Measurements from ENCODE around the gene NANOS3. TPM values are rescaled to one million over a fixed set of nuclear protein-coding genes. Genes with fewer than 3 reads are reported as not detected.

Gene NANOS3
- total RNA-seq, 4 donors from 2014 or later, result not detected

GRCh38 chr19:13899393-13899792 is 22.5 kb downstream of the NANOS3 start:
- H3K4me3 ChIP-seq, result no peak overlapping the region
- peak; percentile 57 for DNase-seq
- intact Hi-C loops (cut with DNase I; ENCODE audit: low total_unique reads), result no loop called here
- no peaks in the 10 kb centered on the region for H3K27me3 ChIP-seq
- H3K9me3 ChIP-seq, result no peaks in the 10 kb centered on the region
- in situ Hi-C loops (cut with MboI; ENCODE audit: low pct_ligation_motif_present in 1 of 4, low pct_unique_long_range_greater_than_20kb in 1 of 4, low sequenced_read_pairs in 3 of 4), result loop anchor here in 2 of 4 donors (10.0 to 25.0 kb wide), 2 partner anchors 155 to 163 kb away; partner anchors contain the start of genes MISP3 (in 1 of the 2) and PALM3 (in 1 of the 2)
- TF ChIP-seq POLR2AphosphoS5 (IDR thresholded peaks at IDR 0.05) (peak in 2 of 3 donors; percentile 17 to 43), EP300 (IDR thresholded peaks at IDR 0.05; ENCODE audit: low read depth) (no peak), POLR2A (IDR thresholded peaks at IDR 0.05) (no peak)
- TF ChIP-seq, protein P1, sequence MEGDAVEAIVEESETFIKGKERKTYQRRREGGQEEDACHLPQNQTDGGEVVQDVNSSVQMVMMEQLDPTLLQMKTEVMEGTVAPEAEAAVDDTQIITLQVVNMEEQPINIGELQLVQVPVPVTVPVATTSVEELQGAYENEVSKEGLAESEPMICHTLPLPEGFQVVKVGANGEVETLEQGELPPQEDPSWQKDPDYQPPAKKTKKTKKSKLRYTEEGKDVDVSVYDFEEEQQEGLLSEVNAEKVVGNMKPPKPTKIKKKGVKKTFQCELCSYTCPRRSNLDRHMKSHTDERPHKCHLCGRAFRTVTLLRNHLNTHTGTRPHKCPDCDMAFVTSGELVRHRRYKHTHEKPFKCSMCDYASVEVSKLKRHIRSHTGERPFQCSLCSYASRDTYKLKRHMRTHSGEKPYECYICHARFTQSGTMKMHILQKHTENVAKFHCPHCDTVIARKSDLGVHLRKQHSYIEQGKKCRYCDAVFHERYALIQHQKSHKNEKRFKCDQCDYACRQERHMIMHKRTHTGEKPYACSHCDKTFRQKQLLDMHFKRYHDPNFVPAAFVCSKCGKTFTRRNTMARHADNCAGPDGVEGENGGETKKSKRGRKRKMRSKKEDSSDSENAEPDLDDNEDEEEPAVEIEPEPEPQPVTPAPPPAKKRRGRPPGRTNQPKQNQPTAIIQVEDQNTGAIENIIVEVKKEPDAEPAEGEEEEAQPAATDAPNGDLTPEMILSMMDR (IDR thresholded peaks at IDR 0.05), result no peak
- peaks cover 0 to 18% (median 11%) of the 10 kb centered on the region in 4 donors for H3K4me1 ChIP-seq
- 50% methylated on average over 10 of the region's 10 CpGs; no CpG with 5 or more reads in 1 of the 2 donors for WGBS, 2 donors (ENCODE audit: low coverage in 1 of 2)
- H3K27ac ChIP-seq, result peak overlapping the region; percentile 53 to 77 (median 72)
- no peaks in the 10 kb centered on the region for H3K36me3 ChIP-seq

DNA sequence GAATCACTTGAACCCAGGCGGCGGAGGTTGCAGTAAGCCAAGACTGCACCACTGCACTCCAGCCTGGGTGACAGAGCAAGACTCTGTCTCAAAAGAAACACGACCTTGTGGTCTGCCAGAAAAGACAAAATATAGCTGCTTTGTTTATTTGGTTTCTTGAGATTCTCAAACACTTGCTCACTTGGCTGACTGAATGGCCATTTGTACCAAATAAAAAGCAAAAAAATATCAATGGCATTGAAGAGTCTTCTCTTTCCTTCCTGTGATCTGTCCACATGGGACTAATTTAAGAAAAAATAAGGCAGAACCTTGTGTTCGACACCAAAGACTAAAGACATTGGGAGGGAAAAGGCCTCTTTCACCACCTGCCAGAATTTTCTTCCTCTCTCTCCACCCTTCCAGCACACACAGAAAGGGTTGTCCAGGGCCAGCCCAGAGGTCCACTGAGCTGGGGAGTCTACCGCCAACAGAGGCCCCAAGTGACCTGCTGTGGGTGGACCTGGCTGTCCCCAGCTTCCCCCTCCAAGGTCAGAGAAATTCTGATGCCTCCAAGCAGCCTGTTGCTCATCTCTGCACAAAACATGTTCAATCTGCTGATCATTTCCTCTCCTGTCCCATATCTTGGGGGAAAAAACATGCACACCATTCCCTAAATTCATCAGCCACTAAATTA is 23.1 kb downstream of the NANOS3 start:
- Histone ChIP-seq H3K4me3 (no peak overlapping the region), H3K27me3 (no peaks in the 10 kb centered on the region), H3K36me3 (no peaks in the 10 kb centered on the region), H3K27ac (peak overlapping the region; percentile 53 to 77 (median 72)), H3K4me1 (peaks cover 0 to 12% (median 8%) of the 10 kb centered on the region in 4 donors), H3K9me3 (no peaks in the 10 kb centered on the region)
- 42 to 61% methylated on average over 2 to 5 of the region's 5 CpGs for WGBS, 2 donors (ENCODE audit: low coverage in 1 of 2)
- TF ChIP-seq, protein P1 (IDR thresholded peaks at IDR 0.05), result no peak
- TF ChIP-seq POLR2A (IDR thresholded peaks at IDR 0.05), result no peak
- TF ChIP-seq EP300 (IDR thresholded peaks at IDR 0.05; ENCODE audit: low read depth), result no peak
- no peak for TF ChIP-seq POLR2AphosphoS5 (IDR thresholded peaks at IDR 0.05)
- DNase-seq, result no peak
- in situ Hi-C loops (cut with MboI; ENCODE audit: low pct_ligation_motif_present in 1 of 4, low pct_unique_long_range_greater_than_20kb in 1 of 4, low sequenced_read_pairs in 3 of 4), result loop anchor here in 2 of 4 donors (10.0 to 25.0 kb wide), 2 partner anchors 155 to 162 kb away; partner anchors contain the start of genes MISP3 (in 1 of the 2) and PALM3 (in 1 of the 2)
- intact Hi-C loops (cut with DNase I; ENCODE audit: low total_unique reads), result no loop called here

- no peaks in the 10 kb centered on the region for H3K9me3 ChIP-seq
- H3K4me1 ChIP-seq, result peaks cover 6 to 33% (median 29%) of the 10 kb centered on the region in 4 donors
- H3K4me3 ChIP-seq, result no peak overlapping the region
- H3K36me3 ChIP-seq, result no peaks in the 10 kb centered on the region
- in situ Hi-C loops (cut with MboI; ENCODE audit: low pct_ligation_motif_present in 1 of 4, low pct_unique_long_range_greater_than_20kb in 1 of 4, low sequenced_read_pairs in 3 of 4), result no loop called here
- no peaks in the 10 kb centered on the region for H3K27me3 ChIP-seq
- TF ChIP-seq, protein P1 (IDR thresholded peaks at IDR 0.05), result peak in 2 of 5 experiments; percentile 19 to 30
- no peak for TF ChIP-seq POLR2AphosphoS5 (IDR thresholded peaks at IDR 0.05)
- no peak overlapping the region for H3K27ac ChIP-seq
- intact Hi-C loops (cut with DNase I; ENCODE audit: low total_unique reads), result no loop called here
- DNase-seq, result no peak
- 86% methylated on average over 4 of the region's 4 CpGs; no CpG with 5 or more reads in 1 of the 2 donors for WGBS, 2 donors (ENCODE audit: low coverage in 1 of 2)
Observed at GRCh38 chr19:13902993-13903555, 26.1 kb downstream of the NANOS3 start.

Measured in transverse colon (tissue), 4 donors.